ENCODE measurements around the gene DCXR. TPM values are rescaled to one million over a fixed set of nuclear protein-coding genes. Genes with fewer than 3 reads are reported as not detected.
A peak's percentile ranks its signal among the peaks of the same experiment; 100 is the strongest.

Gene DCXR
- total and polyA plus RNA-seq, 2 of the 13 experiments (the other 11 are each of a cell fraction or from before 2014, with no cell fraction given) = 287 to 311 TPM

- TF ChIP-seq KDM5A (IDR thresholded peaks at IDR 0.05; ENCODE audit: borderline replicate concordance, low read length) (no peak), CHD4 (IDR thresholded peaks at IDR 0.05; ENCODE audit: borderline replicate concordance, low read length) (no peak), FOSL1 (CRISPR knock-in tag; IDR thresholded peaks at IDR 0.05; ENCODE audit: borderline replicate concordance) (no peak), MNT (IDR thresholded peaks at IDR 0.05) (peak; percentile 71), RARG (CRISPR knock-in tag; IDR thresholded peaks at IDR 0.05; ENCODE audit: low read depth) (no peak), ZSCAN25 (CRISPR knock-in tag; IDR thresholded peaks at IDR 0.05) (peak; percentile 77)
- TF ChIP-seq, protein P1, sequence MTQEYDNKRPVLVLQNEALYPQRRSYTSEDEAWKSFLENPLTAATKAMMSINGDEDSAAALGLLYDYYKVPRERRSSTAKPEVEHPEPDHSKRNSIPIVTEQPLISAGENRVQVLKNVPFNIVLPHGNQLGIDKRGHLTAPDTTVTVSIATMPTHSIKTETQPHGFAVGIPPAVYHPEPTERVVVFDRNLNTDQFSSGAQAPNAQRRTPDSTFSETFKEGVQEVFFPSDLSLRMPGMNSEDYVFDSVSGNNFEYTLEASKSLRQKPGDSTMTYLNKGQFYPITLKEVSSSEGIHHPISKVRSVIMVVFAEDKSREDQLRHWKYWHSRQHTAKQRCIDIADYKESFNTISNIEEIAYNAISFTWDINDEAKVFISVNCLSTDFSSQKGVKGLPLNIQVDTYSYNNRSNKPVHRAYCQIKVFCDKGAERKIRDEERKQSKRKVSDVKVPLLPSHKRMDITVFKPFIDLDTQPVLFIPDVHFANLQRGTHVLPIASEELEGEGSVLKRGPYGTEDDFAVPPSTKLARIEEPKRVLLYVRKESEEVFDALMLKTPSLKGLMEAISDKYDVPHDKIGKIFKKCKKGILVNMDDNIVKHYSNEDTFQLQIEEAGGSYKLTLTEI (CRISPR knock-in tag; conservative IDR thresholded peaks at IDR 0.05) = no peak
Measured at GRCh38 chr17:82034371-82035011, 3.0 kb downstream of the DCXR start (continued).

DNA sequence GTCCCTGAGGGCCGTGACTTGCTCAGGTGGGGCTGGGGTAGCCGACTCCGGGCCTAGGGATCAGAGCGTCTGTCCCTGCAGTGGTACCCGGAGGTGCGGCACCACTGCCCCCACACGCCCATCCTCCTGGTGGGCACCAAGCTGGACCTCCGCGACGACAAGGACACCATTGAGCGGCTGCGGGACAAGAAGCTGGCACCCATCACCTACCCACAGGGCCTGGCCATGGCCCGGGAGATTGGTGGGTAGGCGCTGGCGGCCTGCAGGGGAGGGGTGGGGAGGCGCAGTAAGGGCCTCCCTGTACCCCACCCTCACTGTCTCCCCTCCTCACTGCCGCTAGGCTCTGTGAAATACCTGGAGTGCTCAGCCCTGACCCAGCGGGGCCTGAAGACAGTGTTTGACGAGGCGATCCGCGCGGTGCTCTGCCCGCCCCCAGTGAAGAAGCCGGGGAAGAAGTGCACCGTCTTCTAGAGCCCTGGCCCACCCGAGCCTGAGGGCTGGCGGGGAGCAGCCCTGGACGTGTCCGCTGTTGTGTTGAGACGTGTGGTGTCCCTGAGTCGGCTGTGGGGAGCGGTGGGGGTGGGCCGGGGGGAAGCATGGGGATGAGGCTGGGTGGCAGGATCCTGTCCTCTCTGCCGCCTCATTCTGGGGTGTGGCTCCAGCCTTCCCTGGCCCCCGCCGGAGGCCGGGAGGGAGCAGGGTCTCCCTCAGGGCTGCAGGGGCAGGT is 4.0 kb downstream of the DCXR start:
- 97% methylated on average over 30 of the region's 38 CpGs for WGBS (ENCODE audit: low lambda C conversion rate)
- no peak for DNase-seq (ENCODE audit: low spot score)
- intact Hi-C loops (cut with micrococcal nuclease; ENCODE audit: unreplicated experiment) = no loop called here
- Histone ChIP-seq H2AFZ (ENCODE audit: low read length) (no peak overlapping the region), H3K9me3 (ENCODE audit: low read length) (no peaks in the 10 kb centered on the region), H3K4me1 (ENCODE audit: insufficient read depth, low read length) (peaks cover 29% of the 10 kb centered on the region), H3K27me3 (ENCODE audit: control insufficient read depth in 1 of 2, insufficient read depth in 2 of 2, low read length in 2 of 2) (no peaks in the 10 kb centered on the region), H3K79me2 (ENCODE audit: insufficient read depth, low read length) (peaks cover 13% of the 10 kb centered on the region), H3K4me3 (replicated peaks in 1 of 3; ENCODE audit: insufficient read depth in 1 of 3, low read depth in 2 of 3, low read length in 3 of 3) (no peak overlapping the region), H3K4me2 (ENCODE audit: low read depth, low read length) (no peak overlapping the region), H4K20me1 (ENCODE audit: insufficient read depth, low read length) (peaks cover 20% of the 10 kb centered on the region), H3K36me3 (replicated peaks in 1 of 2; ENCODE audit: control insufficient read depth in 1 of 2, insufficient read depth in 2 of 2, low read length in 2 of 2) (peaks cover 16 to 21% of the 10 kb centered on the region in 2 experiments), H3K9ac (ENCODE audit: insufficient read depth, low read depth, low read length) (no peak overlapping the region), H3K27ac (ENCODE audit: extremely low read length, insufficient read depth, low read length) (no peak overlapping the region)
- CTCF ChIA-PET (ENCODE audit: low intra/inter-chr PET ratio, low total read pairs) = no interaction called here
- POLR2A ChIA-PET = interaction anchor here (1.5 to 6.2 kb wide), 2 partner anchors 11 to 23 kb away, joined by 3 to 112 read pairs; partner anchors contain the start of genes CENPX and LRRC45
- ATAC-seq = no peak
- FAIRE-seq = no peak
- no TSS peak for BruUV-seq (replicated peaks)
- in situ Hi-C loops (cut with HindIII; ENCODE audit: extremely low pct_ligation_motif_present, low pct_unique_long_range_greater_than_20kb) = no loop called here
- TF ChIP-seq KMT2A (CRISPR knock-in tag; IDR thresholded peaks at IDR 0.05) (no peak), ZNF446 (CRISPR knock-in tag; IDR thresholded peaks at IDR 0.05) (no peak), ZNF776 (CRISPR knock-in tag; IDR thresholded peaks at IDR 0.05) (no peak), AGO1 (IDR thresholded peaks at IDR 0.05; ENCODE audit: low read depth, low read length, poor library complexity, severe bottlenecking) (peak; percentile 87), ZNF232 (CRISPR knock-in tag; IDR thresholded peaks at IDR 0.05; ENCODE audit: borderline replicate concordance) (no peak), MZF1 (CRISPR knock-in tag; IDR thresholded peaks at IDR 0.05; ENCODE audit: borderline replicate concordance) (no peak), MBD4 (IDR thresholded peaks at IDR 0.05; ENCODE audit: borderline replicate concordance, low read length) (no peak), ZNF296 (CRISPR knock-in tag; conservative IDR thresholded peaks at IDR 0.05) (no peak), POLR2A (IDR thresholded peaks at IDR 0.05; ENCODE audit: insufficient read depth in 1 of 2, low read depth in 2 of 2, low read length in 2 of 2) (peak in 1 of 2 experiments; percentile 3; a peak in 1 of 4 replicates), CEBPG (CRISPR knock-in tag; IDR thresholded peaks at IDR 0.05) (no peak), POLR2G (IDR thresholded peaks at IDR 0.05; ENCODE audit: low read depth, low read length) (peak; percentile 64)
- TF ChIP-seq, protein P2, sequence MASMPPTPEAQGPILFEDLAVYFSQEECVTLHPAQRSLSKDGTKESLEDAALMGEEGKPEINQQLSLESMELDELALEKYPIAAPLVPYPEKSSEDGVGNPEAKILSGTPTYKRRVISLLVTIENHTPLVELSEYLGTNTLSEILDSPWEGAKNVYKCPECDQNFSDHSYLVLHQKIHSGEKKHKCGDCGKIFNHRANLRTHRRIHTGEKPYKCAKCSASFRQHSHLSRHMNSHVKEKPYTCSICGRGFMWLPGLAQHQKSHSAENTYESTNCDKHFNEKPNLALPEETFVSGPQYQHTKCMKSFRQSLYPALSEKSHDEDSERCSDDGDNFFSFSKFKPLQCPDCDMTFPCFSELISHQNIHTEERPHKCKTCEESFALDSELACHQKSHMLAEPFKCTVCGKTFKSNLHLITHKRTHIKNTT (CRISPR knock-in tag; IDR thresholded peaks at IDR 0.05) = no peak
